Activated B cell treated with CpG ODN at 0.5 μM for 24 hours (primary cell): ENCODE results near the gene ASPG. TPM values are rescaled to one million over a fixed set of nuclear protein-coding genes. Genes with fewer than 3 reads are reported as not detected.

ENCODE experiments used
- ATAC-seq: fragments of 200-7000 bp; cut with Tn5 transposase; one replicate; pipeline ENCODE4 v1.10.0; 2021; ENCODE audit warnings: low read depth, mild to moderate bottlenecking, moderate library complexity
- CTCF ChIA-PET: fragments of 350-600 bp; sonication (Branson Sonifier 250); formaldehyde crosslinking; loops from one replicate; lab custom pipeline; 2021; ENCODE audit warnings: antibody characterized with exemption; lab: Charles Lee
- POLR2A ChIA-PET: fragments of 350-600 bp; sonication (Branson Sonifier 250); formaldehyde crosslinking; loops from one replicate; lab custom pipeline; 2021; ENCODE audit warnings: antibody characterized with exemption; lab: Charles Lee
- DNase-seq: peaks from one replicate; pipeline ENCODE4 v3.0.0; 2022
- H3K27ac Mint-ChIP-seq: one replicate; pipeline ENCODE4 v1.8.0; 2020; ENCODE audit warnings: mixed read lengths
- H3K27me3 Mint-ChIP-seq: one replicate; pipeline ENCODE4 v1.8.0; 2021; ENCODE audit warnings: mixed read lengths
- H3K36me3 Mint-ChIP-seq: one replicate; pipeline ENCODE4 v1.8.0; 2021; ENCODE audit warnings: low read depth, mixed read lengths
- H3K4me1 Mint-ChIP-seq: one replicate; pipeline ENCODE4 v1.8.0; 2021; ENCODE audit warnings: mixed read lengths
- H3K4me3 Mint-ChIP-seq: one replicate; pipeline ENCODE4 v1.8.0; 2020; ENCODE audit warnings: mild to moderate bottlenecking, mixed read lengths
- H3K9me3 Mint-ChIP-seq: one replicate; pipeline ENCODE4 v1.8.0; 2020; ENCODE audit warnings: mixed read lengths
- CTCF ChIP-seq: fragments of 200-600 bp; IDR thresholded peaks from one replicate; pipeline ENCODE4 v1.8.0; 2022; ENCODE audit warnings: antibody characterized with exemption, mild to moderate bottlenecking
- intact Hi-C: fragments of 100-400 bp; cut with micrococcal nuclease; formaldehyde crosslinking; loops from one replicate; pipeline ENCODE4 v1.15.1; 2024
- total RNA-seq: library from RNA; stranded (reverse); gene quantifications from 2 replicates; pipeline ENCODE4 v1.2.3, GENCODE V29; 2022

Gene ASPG
- total RNA-seq, 1 donor from 2014 or later: not detected

GRCh38 chr14:104109731-104110361 lies 24.3 kb downstream of the ASPG start:
- DNase-seq (no peak), ATAC-seq (no peak)
- Mint-ChIP-seq H3K9me3 (no peaks in the 10 kb centered on the region), H3K4me3 (no peak overlapping the region), H3K27ac (no peak overlapping the region), H3K27me3 (peaks cover 2% of the 10 kb centered on the region), H3K4me1 (no peaks in the 10 kb centered on the region), H3K36me3 (no peaks in the 10 kb centered on the region)
- no peak for TF ChIP-seq CTCF
- ChIA-PET POLR2A (no interaction called here), CTCF (no interaction called here)
- intact Hi-C loops: no loop called here

- DNase-seq: no peak
Observed at GRCh38 chr14:104110491-104111209, 25.1 kb downstream of the ASPG start.

GRCh38 chr14:104111301-104112112 lies 26.0 kb downstream of the ASPG start:
- CTCF ChIA-PET: no interaction called here
- H3K27ac Mint-ChIP-seq: no peak overlapping the region

More at GRCh38 chr14:104110491-104111209, 25.1 kb downstream of the ASPG start:
- no peak for TF ChIP-seq CTCF
- no peak overlapping the region for H3K4me3 Mint-ChIP-seq
- no peak overlapping the region for H3K27ac Mint-ChIP-seq
- H3K27me3 Mint-ChIP-seq: peaks cover 8% of the 10 kb centered on the region
- no peak for ATAC-seq
- H3K4me1 Mint-ChIP-seq: peaks cover under 1% of the 10 kb centered on the region
- H3K36me3 Mint-ChIP-seq: no peaks in the 10 kb centered on the region
- intact Hi-C loops: no loop called here
- no peaks in the 10 kb centered on the region for H3K9me3 Mint-ChIP-seq
- POLR2A ChIA-PET: no interaction called here
- CTCF ChIA-PET: no interaction called here

GRCh38 chr14:104112113-104112505 lies 26.6 kb downstream of the ASPG start:
- no peak overlapping the region for H3K4me3 Mint-ChIP-seq
- no peak overlapping the region for H3K27ac Mint-ChIP-seq
- POLR2A ChIA-PET: no interaction called here
- intact Hi-C loops: no loop called here
- TF ChIP-seq CTCF: no peak
- DNase-seq (no peak), ATAC-seq (no peak)
- no peaks in the 10 kb centered on the region for H3K36me3 Mint-ChIP-seq
- peaks cover 7% of the 10 kb centered on the region for H3K4me1 Mint-ChIP-seq
- CTCF ChIA-PET: no interaction called here
- no peaks in the 10 kb centered on the region for H3K9me3 Mint-ChIP-seq
- peaks cover 14% of the 10 kb centered on the region for H3K27me3 Mint-ChIP-seq

More at GRCh38 chr14:104111301-104112112, 26.0 kb downstream of the ASPG start:
- H3K27me3 Mint-ChIP-seq: peaks cover 14% of the 10 kb centered on the region
- peaks cover 7% of the 10 kb centered on the region for H3K4me1 Mint-ChIP-seq
- H3K9me3 Mint-ChIP-seq: no peaks in the 10 kb centered on the region
- no peak for TF ChIP-seq CTCF
- H3K4me3 Mint-ChIP-seq: no peak overlapping the region
- POLR2A ChIA-PET: no interaction called here
- no peaks in the 10 kb centered on the region for H3K36me3 Mint-ChIP-seq
- intact Hi-C loops: no loop called here
- ATAC-seq (no peak), DNase-seq (no peak)
